Vagina (tissue), 2 donors: Measurements from ENCODE around the gene URB1. TPM values are rescaled to one million over a fixed set of nuclear protein-coding genes. Genes with fewer than 3 reads are reported as not detected.
A peak's percentile ranks its signal among the peaks of the same experiment; 100 is the strongest.
"Not testable (repeated sequence)": the region's sequence is repeated elsewhere in the genome, so short reads cannot be mapped to it uniquely, and the experiment has no call there.

Experiments
- DNase-seq, 2 donors: peaks; one replicate each; pipeline ENCODE4 v3.0.0-alpha.2; 2017; ENCODE audit errors: extremely low spot score in 2 of 2
- H3K27ac ChIP-seq: fragments of 200-600 bp; sonication (generic); one replicate; pipeline ENCODE4 v1.5.1; 2019
- H3K27me3 ChIP-seq: fragments of 200-600 bp; sonication (generic); one replicate; pipeline ENCODE4 v1.5.1; 2019
- H3K36me3 ChIP-seq, 2 donors: fragments of 200-600 bp; sonication (generic); one replicate each; pipeline ENCODE4 v1.5.1; 2017 to 2019
- H3K4me1 ChIP-seq: fragments of 200-600 bp; sonication (generic); one replicate; pipeline ENCODE4 v1.5.1; 2019
- H3K4me3 ChIP-seq, 2 donors: fragments of 200-600 bp; sonication (generic); 1 replicate in 1 of 2; 2 replicates in 1 of 2; pipeline ENCODE4 v1.5.1; 2016 to 2019
- H3K9me3 ChIP-seq: fragments of 200-600 bp; sonication (generic); one replicate; pipeline ENCODE4 v1.5.1; 2019
- CTCF ChIP-seq, 3 experiments: fragments of 450-650 bp in 2 of 3; fragments of 200-600 bp in 1 of 3; sonication (generic) in 1 of 3; IDR thresholded peaks; one replicate each; pipeline ENCODE4 v1.5.1; 2017 to 2019; ENCODE audit warnings: antibody characterized with exemption in 3 of 3, mild to moderate bottlenecking in 2 of 3, moderate library complexity in 2 of 3
- POLR2A ChIP-seq, 2 donors: fragments of 450-650 bp; IDR thresholded peaks; one replicate each; pipeline ENCODE4 v1.6.1; 2017; ENCODE audit warnings: antibody characterized with exemption in 2 of 2, mild to moderate bottlenecking in 2 of 2, moderate library complexity in 2 of 2
- POLR2AphosphoS5 ChIP-seq, 2 donors: sonication (generic); formaldehyde crosslinking; IDR thresholded peaks; one replicate each; pipeline ENCODE4 v1.9.0; 2017; ENCODE audit warnings: antibody characterized with exemption in 2 of 2, mild to moderate bottlenecking in 2 of 2, low read depth in 1 of 2; ENCODE audit not compliant: insufficient read depth in 1 of 2
- intact Hi-C: fragments of 100-400 bp; cut with DNase I; formaldehyde crosslinking; loops from one replicate; pipeline ENCODE4 v1.15.1; 2023
- total RNA-seq: library from RNA; depleted of rRNA; stranded (reverse); fragments of >200 nt; gene quantifications from one replicate; pipeline ENCODE4 v1.2.3, GENCODE V29; 2016

Gene URB1
- total RNA-seq, 1 donor from 2014 or later, result 23.8 TPM

DNA sequence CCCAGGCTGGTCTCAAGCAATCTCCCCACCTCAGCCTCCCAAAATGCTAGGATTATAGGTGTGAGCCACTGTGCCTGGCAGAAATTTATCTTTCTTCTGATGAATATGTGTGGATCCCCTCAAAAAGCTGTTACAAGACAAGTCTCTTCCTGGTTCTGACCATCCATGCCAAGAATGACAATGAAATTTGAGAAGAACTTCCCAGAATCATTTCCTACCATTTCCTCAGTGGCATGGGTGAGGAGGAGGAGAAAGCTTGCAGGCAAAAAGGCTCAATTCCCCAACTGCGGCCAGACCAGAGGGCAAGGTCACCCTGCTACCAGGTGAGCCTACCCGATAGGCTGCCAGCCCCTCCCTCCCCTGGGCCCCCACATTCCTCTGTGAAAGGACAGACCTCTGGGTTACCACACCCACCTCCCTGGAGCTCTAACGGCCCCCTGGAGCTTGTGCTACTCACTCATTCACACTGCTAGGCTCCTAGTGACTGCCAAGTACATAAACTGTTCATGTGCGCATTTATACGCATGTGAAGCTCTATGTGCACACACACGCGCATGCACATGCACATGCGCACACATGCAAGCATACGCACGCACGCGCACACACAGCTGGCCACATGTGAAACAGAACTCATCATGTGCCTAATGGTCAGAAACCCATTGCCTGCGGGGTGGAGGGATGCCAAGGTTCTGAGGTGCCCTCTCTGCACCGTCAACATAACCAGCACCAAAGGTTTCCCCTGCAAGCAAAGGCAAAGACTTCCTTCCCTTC lies 77.1 kb downstream of the URB1 start:
- Histone ChIP-seq H3K36me3 (peaks cover 0 to 73% of the 10 kb centered on the region in 2 donors), H3K27me3 (no peaks in the 10 kb centered on the region), H3K4me1 (no peaks in the 10 kb centered on the region), H3K27ac (no peak overlapping the region), H3K9me3 (no peaks in the 10 kb centered on the region), H3K4me3 (no peak overlapping the region)
- DNase-seq, result no peak
- intact Hi-C loops, result no loop called here
- no peak for TF ChIP-seq CTCF (IDR thresholded peaks at IDR 0.05)
- TF ChIP-seq POLR2A (IDR thresholded peaks at IDR 0.05), result no peak
- no peak for TF ChIP-seq POLR2AphosphoS5 (IDR thresholded peaks at IDR 0.05; ENCODE audit: insufficient read depth in 1 of 2, low read depth in 1 of 2)

GRCh38 chr21:32314806-32315205 lies 78.0 kb downstream of the URB1 start:
- no peaks in the 10 kb centered on the region for H3K9me3 ChIP-seq
- DNase-seq, result no peak
- H3K27ac ChIP-seq, result no peak overlapping the region
- no peak for TF ChIP-seq POLR2AphosphoS5 (IDR thresholded peaks at IDR 0.05; ENCODE audit: insufficient read depth in 1 of 2, low read depth in 1 of 2)
- TF ChIP-seq POLR2A (IDR thresholded peaks at IDR 0.05), result no peak
- no peak for TF ChIP-seq CTCF (IDR thresholded peaks at IDR 0.05)
- intact Hi-C loops, result no loop called here
- H3K27me3 ChIP-seq, result no peaks in the 10 kb centered on the region
- H3K4me1 ChIP-seq, result no peaks in the 10 kb centered on the region
- no peak overlapping the region for H3K4me3 ChIP-seq
- peaks cover 0 to 66% of the 10 kb centered on the region in 2 donors for H3K36me3 ChIP-seq

- Histone ChIP-seq H3K4me3 (no peak overlapping the region), H3K4me1 (no peaks in the 10 kb centered on the region), H3K27ac (no peak overlapping the region), H3K36me3 (peaks cover 0 to 48% of the 10 kb centered on the region in 2 donors), H3K9me3 (no peaks in the 10 kb centered on the region), H3K27me3 (no peaks in the 10 kb centered on the region)
- peak; percentile 82 to 91 for DNase-seq
- TF ChIP-seq POLR2A (IDR thresholded peaks at IDR 0.05), result no peak
- TF ChIP-seq CTCF (IDR thresholded peaks at IDR 0.05), result no peak
- TF ChIP-seq POLR2AphosphoS5 (IDR thresholded peaks at IDR 0.05; ENCODE audit: insufficient read depth in 1 of 2, low read depth in 1 of 2), result no peak
- intact Hi-C loops, result no loop called here
Measured at GRCh38 chr21:32312976-32313375, 79.8 kb downstream of the URB1 start.

DNA sequence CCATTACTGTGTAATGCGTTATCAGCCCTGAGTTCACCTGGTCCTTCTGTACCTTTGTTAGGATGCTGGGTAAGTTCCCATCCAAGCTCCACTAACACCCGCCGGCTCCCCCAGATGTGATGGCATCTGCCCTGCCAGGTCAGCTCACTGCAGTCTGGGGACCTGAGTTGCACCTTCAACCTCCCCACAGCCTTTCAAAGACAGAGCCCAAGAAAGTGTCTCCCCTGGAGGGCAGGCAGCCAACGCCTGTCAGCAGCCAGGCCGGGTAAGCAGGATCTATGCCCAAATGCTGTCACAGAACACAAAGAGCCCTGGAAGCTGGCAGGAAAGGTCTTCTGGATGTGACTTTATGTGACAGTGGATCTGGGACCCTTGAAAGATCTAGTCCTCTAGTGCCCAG lies 80.5 kb downstream of the URB1 start:
- no peak for TF ChIP-seq POLR2AphosphoS5 (IDR thresholded peaks at IDR 0.05; ENCODE audit: insufficient read depth in 1 of 2, low read depth in 1 of 2)
- no peak for TF ChIP-seq CTCF (IDR thresholded peaks at IDR 0.05)
- TF ChIP-seq POLR2A (IDR thresholded peaks at IDR 0.05), result no peak
- intact Hi-C loops, result no loop called here
- H3K36me3 ChIP-seq, result peaks cover 0 to 41% of the 10 kb centered on the region in 2 donors
- no peaks in the 10 kb centered on the region for H3K4me1 ChIP-seq
- no peak overlapping the region for H3K4me3 ChIP-seq
- DNase-seq, result peak in 1 of 2 donors; percentile 72
- no peaks in the 10 kb centered on the region for H3K27me3 ChIP-seq
- no peak overlapping the region for H3K27ac ChIP-seq
- H3K9me3 ChIP-seq, result no peaks in the 10 kb centered on the region

- Histone ChIP-seq H3K4me1 (no peaks in the 10 kb centered on the region), H3K27me3 (no peaks in the 10 kb centered on the region), H3K9me3 (no peaks in the 10 kb centered on the region), H3K4me3 (no peak overlapping the region), H3K36me3 (peaks cover 0 to 34% of the 10 kb centered on the region in 2 donors), H3K27ac (no peak overlapping the region)
- peak in 1 of 2 donors; percentile 79 for DNase-seq
- TF ChIP-seq CTCF (IDR thresholded peaks at IDR 0.05) (no peak), POLR2A (IDR thresholded peaks at IDR 0.05) (no peak), POLR2AphosphoS5 (IDR thresholded peaks at IDR 0.05; ENCODE audit: insufficient read depth in 1 of 2, low read depth in 1 of 2) (no peak)
- intact Hi-C loops, result no loop called here
Measured at GRCh38 chr21:32311621-32312020, 81.2 kb downstream of the URB1 start.

DNA sequence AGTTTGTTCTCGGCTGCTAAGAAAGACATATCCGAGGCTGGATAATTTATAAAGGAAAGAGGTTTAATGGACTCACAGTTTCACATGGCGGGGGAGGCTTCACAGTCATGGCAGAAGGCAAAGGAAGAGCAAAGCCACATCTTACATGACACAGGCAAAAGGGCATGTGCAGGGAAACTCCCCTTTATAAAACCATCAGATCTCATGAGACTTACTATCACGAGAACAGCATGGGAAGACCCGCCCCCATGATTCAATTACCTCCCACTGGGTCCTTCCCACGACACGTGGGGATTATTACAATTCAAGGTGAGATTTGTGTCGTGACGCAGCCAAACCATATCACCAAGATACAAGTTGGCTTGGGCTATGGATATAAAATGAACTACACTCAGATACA lies 81.8 kb downstream of the URB1 start:
- H3K9me3 ChIP-seq, H3K27ac ChIP-seq, intact Hi-C loops, H3K4me1 ChIP-seq, H3K27me3 ChIP-seq, H3K4me3 ChIP-seq: not testable (repeated sequence)
- H3K36me3 ChIP-seq, result peaks cover 0 to 28% of the 10 kb centered on the region in 2 donors
- peak in 1 of 2 donors; percentile 25 for DNase-seq
